ENCODE results near the gene SNAPC3.
"Not testable (repeated sequence)": the region's sequence is repeated elsewhere in the genome, so short reads cannot be mapped to it uniquely, and the experiment has no call there.

The SNAPC3 gene

DNA sequence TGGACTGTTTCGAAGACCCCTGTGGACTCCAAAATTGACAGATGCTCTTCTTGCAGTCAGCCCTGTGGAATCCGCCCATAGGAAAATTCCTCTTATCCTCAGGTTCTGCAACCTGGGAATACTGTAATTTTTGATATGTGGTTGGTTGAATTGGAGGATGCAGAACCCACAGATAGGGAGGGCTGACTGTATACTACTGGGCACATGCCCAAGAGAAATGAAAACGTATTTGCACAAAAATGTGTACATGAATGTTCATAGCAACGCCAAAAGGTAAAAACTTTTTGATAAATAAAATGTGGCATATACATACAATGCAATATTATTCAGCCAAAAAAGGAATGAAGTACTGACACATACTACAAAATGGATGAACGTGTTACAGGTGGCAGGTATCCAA is 1.9 kb upstream of the SNAPC3 start:
- in situ Hi-C loops (cut with HindIII; ENCODE audit: low sequenced_read_pairs): loop anchor here (10.0 kb wide), 1 partner anchor 94 kb away; the partner anchor contains the start of gene PSIP1
- H3K4me3 ChIP-seq (ENCODE audit: low read depth, low read length): no peak overlapping the region
- TF ChIP-seq, protein P1, sequence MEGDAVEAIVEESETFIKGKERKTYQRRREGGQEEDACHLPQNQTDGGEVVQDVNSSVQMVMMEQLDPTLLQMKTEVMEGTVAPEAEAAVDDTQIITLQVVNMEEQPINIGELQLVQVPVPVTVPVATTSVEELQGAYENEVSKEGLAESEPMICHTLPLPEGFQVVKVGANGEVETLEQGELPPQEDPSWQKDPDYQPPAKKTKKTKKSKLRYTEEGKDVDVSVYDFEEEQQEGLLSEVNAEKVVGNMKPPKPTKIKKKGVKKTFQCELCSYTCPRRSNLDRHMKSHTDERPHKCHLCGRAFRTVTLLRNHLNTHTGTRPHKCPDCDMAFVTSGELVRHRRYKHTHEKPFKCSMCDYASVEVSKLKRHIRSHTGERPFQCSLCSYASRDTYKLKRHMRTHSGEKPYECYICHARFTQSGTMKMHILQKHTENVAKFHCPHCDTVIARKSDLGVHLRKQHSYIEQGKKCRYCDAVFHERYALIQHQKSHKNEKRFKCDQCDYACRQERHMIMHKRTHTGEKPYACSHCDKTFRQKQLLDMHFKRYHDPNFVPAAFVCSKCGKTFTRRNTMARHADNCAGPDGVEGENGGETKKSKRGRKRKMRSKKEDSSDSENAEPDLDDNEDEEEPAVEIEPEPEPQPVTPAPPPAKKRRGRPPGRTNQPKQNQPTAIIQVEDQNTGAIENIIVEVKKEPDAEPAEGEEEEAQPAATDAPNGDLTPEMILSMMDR (IDR thresholded peaks at IDR 0.05; ENCODE audit: low read depth, low read length): no peak
- DNase-seq (ENCODE audit: low read depth, low spot score): no peak

DNA sequence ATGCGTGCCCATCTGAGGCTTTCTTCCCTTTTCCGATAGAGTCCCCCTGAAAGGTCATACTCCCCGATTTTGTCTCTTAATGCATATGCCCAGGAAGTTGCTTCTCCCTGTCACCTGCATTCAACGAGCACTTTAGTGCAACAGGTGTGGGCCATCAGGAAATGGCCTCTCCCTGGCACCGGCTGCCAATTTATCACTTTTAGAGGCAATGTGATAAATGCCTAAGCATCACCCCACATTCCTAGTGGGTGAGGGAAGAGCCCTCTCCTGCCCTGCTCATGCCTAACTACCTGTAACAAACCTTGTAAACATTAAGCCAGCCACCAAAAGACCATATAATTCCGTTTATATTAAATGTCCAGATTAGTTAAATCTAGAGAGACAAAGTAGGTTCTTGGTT is 1.1 kb upstream of the SNAPC3 start:
- DNase-seq (ENCODE audit: low read depth, low spot score): no peak
- TF ChIP-seq, protein P1 (IDR thresholded peaks at IDR 0.05; ENCODE audit: low read depth, low read length): no peak
- in situ Hi-C loops (cut with HindIII; ENCODE audit: low sequenced_read_pairs): loop anchor here (10.0 kb wide), 1 partner anchor 93 kb away; the partner anchor contains the start of gene PSIP1
- H3K4me3 ChIP-seq (ENCODE audit: low read depth, low read length): no peak overlapping the region

DNA sequence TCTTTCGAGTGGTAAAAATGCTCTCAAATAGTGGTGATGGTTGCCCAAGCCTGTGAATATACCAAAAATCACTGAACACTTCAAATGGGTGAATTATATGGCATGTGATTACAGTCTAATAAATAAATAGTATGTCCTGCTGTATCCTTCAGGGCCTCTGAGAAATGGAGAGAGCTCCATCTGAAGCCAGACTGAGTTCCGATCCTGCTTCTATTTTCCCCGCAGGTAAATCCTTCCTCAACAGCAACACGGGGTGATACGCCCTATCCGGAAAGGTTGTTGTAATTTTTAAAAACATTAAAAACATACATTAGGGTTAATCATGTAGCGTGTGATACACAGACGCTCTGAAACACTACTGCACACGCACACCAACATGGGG is 695 bp upstream of the SNAPC3 start:
- H3K4me3 ChIP-seq (ENCODE audit: low read depth, low read length): peak overlapping the region; percentile 64
- in situ Hi-C loops (cut with HindIII; ENCODE audit: low sequenced_read_pairs): loop anchor here (10.0 kb wide), 1 partner anchor 93 kb away; the partner anchor contains the start of gene PSIP1
- TF ChIP-seq, protein P1 (IDR thresholded peaks at IDR 0.05; ENCODE audit: low read depth, low read length): no peak
- DNase-seq (ENCODE audit: low read depth, low spot score): no peak

DNA sequence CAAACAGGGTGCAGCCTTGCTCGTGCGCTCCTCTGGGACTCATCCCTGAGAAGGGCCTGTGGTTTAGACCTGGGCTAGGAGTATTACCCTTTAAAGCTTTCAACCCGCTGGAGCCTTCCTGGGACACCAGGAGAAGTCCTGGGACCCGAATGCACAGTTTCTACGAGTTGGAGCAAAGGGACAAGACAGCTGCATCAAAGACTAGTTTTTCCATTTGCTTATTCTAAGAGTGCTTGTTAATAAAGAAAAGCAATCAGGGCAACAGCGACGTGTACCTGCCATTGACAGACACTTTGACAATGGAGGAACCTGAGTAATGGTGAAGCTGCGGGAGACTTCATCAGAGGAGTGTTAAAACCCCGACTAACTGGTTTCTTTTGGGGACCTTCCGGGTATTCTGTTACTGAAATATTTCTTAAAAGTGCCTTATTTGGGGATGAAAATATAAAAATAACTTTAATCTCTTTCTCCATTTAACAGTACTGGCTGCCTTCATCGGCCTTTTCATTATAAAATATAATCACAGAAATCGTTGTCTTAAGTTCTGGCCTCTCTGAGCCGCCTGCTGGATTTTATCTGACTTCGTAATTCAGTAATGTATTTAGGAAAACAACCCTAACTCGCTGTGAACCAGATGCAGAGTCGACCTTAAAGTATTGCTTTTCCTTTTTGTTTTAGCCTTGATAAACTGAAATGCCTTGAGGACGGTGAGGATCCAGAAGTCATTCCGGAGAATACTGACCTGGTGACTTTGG is 732 bp downstream of the SNAPC3 start:
- DNase-seq (ENCODE audit: low read depth, low spot score): peak; percentile 50
- TF ChIP-seq, protein P1 (IDR thresholded peaks at IDR 0.05; ENCODE audit: low read depth, low read length): peak; percentile 31
- in situ Hi-C loops (cut with HindIII; ENCODE audit: low sequenced_read_pairs): loop anchor here (10.0 kb wide), 1 partner anchor 91 kb away; the partner anchor contains the start of gene PSIP1
- H3K4me3 ChIP-seq (ENCODE audit: low read depth, low read length): peak overlapping the region; percentile 64

DNA sequence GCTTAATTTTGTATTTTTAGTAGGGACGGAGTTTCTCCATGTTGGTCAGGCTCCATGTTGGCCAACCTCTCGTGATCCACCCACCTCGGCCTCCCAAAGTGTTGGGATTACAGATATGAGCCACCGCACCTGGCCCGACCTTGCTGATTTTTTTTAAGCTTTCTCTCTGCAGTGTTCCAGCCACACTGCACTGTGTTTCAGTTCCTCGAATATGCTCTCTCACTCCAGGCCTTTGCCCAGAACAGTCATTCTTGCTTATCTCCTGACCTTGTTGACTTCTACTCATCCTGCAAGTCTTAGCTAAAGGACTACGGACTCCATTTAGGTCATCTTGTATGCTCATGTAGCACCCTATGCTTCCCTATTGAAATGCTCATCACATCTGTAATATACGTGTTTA is 3.3 kb downstream of the SNAPC3 start:
- in situ Hi-C loops (cut with HindIII; ENCODE audit: low sequenced_read_pairs): loop anchor here (10.0 kb wide), 1 partner anchor 89 kb away; the partner anchor contains the start of gene PSIP1
- no peak for DNase-seq (ENCODE audit: low read depth, low spot score)
- TF ChIP-seq, protein P1 (IDR thresholded peaks at IDR 0.05; ENCODE audit: low read depth, low read length): no peak
- H3K4me3 ChIP-seq (ENCODE audit: low read depth, low read length): no peak overlapping the region

DNA sequence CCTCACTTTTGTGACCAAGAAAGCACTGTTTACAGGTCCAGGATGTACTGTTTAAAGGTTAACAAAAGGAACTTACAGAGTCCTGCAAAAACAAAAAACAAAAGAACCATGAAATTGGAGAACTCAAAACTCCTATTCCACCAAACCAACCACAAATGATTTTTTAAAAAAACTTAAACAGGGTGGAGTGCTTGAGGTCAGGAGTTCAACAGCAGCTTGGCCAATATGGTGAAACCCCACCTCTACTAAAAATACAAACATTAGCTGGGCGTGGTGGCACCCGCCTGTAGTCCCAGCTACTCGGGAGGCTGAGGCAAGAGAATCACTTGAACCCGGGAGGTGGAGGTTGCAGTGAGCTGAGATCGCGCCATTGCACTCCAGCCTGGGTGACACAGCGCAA is 5.0 kb downstream of the SNAPC3 start:
- not testable (repeated sequence) for DNase-seq (ENCODE audit: low read depth, low spot score); H3K4me3 ChIP-seq (ENCODE audit: low read depth, low read length)
- in situ Hi-C loops (cut with HindIII; ENCODE audit: low sequenced_read_pairs): loop anchor here (10.0 kb wide), 1 partner anchor 87 kb away; the partner anchor contains the start of gene PSIP1
